Osteocyte (in vitro differentiated cells): ENCODE measurements around the gene ARSA. TPM values are rescaled to one million over a fixed set of nuclear protein-coding genes. Genes with fewer than 3 reads are reported as not detected.

Experiments
- DNase-seq: peaks from one replicate; pipeline ENCODE4 v3.0.0; 2021; ENCODE audit warnings: mixed read lengths; ENCODE audit not compliant: unreplicated experiment; ENCODE audit errors: extremely low spot score
- H3K27ac Mint-ChIP-seq: one replicate; pipeline ENCODE4 v1.8.0; 2021; ENCODE audit warnings: mild to moderate bottlenecking, mixed read lengths; ENCODE audit not compliant: unreplicated experiment
- H3K27me3 Mint-ChIP-seq: one replicate; pipeline ENCODE4 v1.8.0; 2021; ENCODE audit warnings: mixed read lengths; ENCODE audit not compliant: unreplicated experiment
- H3K36me3 Mint-ChIP-seq: one replicate; pipeline ENCODE4 v1.8.0; 2021; ENCODE audit warnings: mixed read lengths; ENCODE audit not compliant: unreplicated experiment
- H3K4me1 Mint-ChIP-seq: one replicate; pipeline ENCODE4 v1.8.0; 2021; ENCODE audit warnings: mixed read lengths; ENCODE audit not compliant: unreplicated experiment
- H3K4me3 Mint-ChIP-seq: one replicate; pipeline ENCODE4 v1.8.0; 2021; ENCODE audit warnings: mild to moderate bottlenecking, moderate library complexity, mixed read lengths; ENCODE audit not compliant: unreplicated experiment
- H3K9me3 Mint-ChIP-seq: one replicate; pipeline ENCODE4 v1.8.0; 2021; ENCODE audit warnings: mixed read lengths; ENCODE audit not compliant: unreplicated experiment
- total RNA-seq: library from RNA; stranded (reverse); gene quantifications from 2 replicates; pipeline ENCODE4 v1.2.1, GENCODE V29; 2021
- TF ChIP-seq, protein P1 (sequence below): fragments of 200-600 bp; sonication (generic); IDR thresholded peaks from 2 replicates; pipeline ENCODE4 v1.5.0; 2021; ENCODE audit warnings: antibody characterized with exemption, mild to moderate bottlenecking, moderate library complexity

ARSA gene
- total RNA-seq, 1 donor from 2014 or later = 43.5 TPM

DNA sequence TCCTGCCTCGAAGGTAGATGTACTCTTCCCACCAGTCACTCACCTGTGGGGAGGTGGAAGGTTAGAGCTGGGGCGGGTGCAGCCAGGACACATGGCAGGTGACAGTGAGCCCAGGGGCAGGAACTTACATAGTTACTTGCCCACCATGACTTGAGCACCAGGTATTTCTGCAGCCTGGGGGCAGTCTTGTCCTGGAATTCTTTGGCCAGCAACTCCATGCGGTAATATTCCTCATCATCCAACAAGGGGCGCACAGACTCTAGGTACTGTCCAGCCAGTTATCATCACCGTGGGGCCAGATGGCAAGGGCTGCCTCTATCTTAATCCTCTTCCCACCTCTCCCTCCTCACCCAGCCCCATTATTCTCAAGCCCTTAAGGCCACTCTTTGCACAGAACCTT lies 51.9 kb downstream of the ARSA start:
- H3K9me3 Mint-ChIP-seq = no peaks in the 10 kb centered on the region
- no peaks in the 10 kb centered on the region for H3K27me3 Mint-ChIP-seq
- peaks cover 8% of the 10 kb centered on the region for H3K4me1 Mint-ChIP-seq
- no peak overlapping the region for H3K27ac Mint-ChIP-seq
- DNase-seq = no peak
- TF ChIP-seq, protein P1, sequence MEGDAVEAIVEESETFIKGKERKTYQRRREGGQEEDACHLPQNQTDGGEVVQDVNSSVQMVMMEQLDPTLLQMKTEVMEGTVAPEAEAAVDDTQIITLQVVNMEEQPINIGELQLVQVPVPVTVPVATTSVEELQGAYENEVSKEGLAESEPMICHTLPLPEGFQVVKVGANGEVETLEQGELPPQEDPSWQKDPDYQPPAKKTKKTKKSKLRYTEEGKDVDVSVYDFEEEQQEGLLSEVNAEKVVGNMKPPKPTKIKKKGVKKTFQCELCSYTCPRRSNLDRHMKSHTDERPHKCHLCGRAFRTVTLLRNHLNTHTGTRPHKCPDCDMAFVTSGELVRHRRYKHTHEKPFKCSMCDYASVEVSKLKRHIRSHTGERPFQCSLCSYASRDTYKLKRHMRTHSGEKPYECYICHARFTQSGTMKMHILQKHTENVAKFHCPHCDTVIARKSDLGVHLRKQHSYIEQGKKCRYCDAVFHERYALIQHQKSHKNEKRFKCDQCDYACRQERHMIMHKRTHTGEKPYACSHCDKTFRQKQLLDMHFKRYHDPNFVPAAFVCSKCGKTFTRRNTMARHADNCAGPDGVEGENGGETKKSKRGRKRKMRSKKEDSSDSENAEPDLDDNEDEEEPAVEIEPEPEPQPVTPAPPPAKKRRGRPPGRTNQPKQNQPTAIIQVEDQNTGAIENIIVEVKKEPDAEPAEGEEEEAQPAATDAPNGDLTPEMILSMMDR = peak; percentile 15
- no peak overlapping the region for H3K4me3 Mint-ChIP-seq
- H3K36me3 Mint-ChIP-seq = peaks cover 6% of the 10 kb centered on the region

DNA sequence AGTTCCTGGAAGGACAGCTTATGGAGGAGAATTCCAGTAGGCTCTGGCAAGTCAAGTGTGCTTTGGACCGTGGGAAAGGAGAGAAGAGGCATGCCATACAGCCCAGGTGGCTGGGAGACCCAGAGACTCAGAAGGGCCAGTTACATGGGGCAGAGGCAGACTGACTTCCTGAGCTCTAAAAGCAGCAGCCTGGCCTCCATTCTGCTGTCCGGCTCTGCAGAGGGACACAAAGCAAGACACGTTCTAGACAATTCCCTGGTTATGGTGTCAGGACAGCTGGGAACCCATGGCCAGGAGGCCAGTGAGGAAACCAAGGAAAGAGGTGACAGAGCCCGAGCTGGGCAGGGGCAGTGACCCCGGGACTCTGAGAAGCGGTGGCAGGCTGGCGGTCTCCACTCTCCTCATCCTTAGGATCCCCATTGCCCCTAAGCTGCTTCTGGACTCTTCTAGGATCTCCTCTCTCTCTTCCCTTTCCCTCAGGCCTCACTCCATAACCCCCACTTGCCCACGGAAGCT lies 52.5 kb downstream of the ARSA start:
- no peak for DNase-seq
- TF ChIP-seq, protein P1 = no peak
- H3K4me1 Mint-ChIP-seq = peaks cover 6% of the 10 kb centered on the region
- peaks cover 6% of the 10 kb centered on the region for H3K36me3 Mint-ChIP-seq
- H3K27ac Mint-ChIP-seq = no peak overlapping the region
- no peaks in the 10 kb centered on the region for H3K9me3 Mint-ChIP-seq
- no peaks in the 10 kb centered on the region for H3K27me3 Mint-ChIP-seq
- H3K4me3 Mint-ChIP-seq = no peak overlapping the region

Other genes starting within 250 kb of the ARSA start
- 96.5 and 110 TPM in 2 replicates for gene SBF1, start 153.1 kb downstream of the ARSA start, total RNA-seq
- 20.6 and 21.1 TPM in 2 replicates for gene ADM2, start 146.6 kb downstream of the ARSA start, total RNA-seq
- gene MIOX, start 141.3 kb downstream of the ARSA start, total RNA-seq = 0.76 and 1.5 TPM in 2 replicates
- 107 and 108 TPM in 2 replicates for gene LMF2, start 120.5 kb downstream of the ARSA start, total RNA-seq
- 46.3 and 47.0 TPM in 2 replicates for gene NCAPH2, start 119.9 kb downstream of the ARSA start, total RNA-seq
- gene SCO2, start 102.6 kb downstream of the ARSA start, total RNA-seq = 2.8 TPM in 1 of 2 replicates, not detected in the other
- 9.0 and 10.8 TPM in 2 replicates for gene TYMP, start 98.1 kb downstream of the ARSA start, total RNA-seq
- 0.21 TPM in 1 of 2 replicates, not detected in the other for gene KLHDC7B, start 82.3 kb downstream of the ARSA start, total RNA-seq
- gene SYCE3, start 65.2 kb downstream of the ARSA start, total RNA-seq = not detected in 2 replicates
- 49.8 and 60.7 TPM in 2 replicates for gene CPT1B, start 49.7 kb downstream of the ARSA start, total RNA-seq
- 75.4 and 79.9 TPM in 2 replicates for gene CHKB, start 45.3 kb downstream of the ARSA start, total RNA-seq
- 2.8 and 3.6 TPM in 2 replicates for gene MAPK8IP2, start 27.4 kb downstream of the ARSA start, total RNA-seq
- 4.7 and 4.8 TPM in 2 replicates for gene SHANK3, start 44.7 kb upstream of the ARSA start, total RNA-seq
- not detected in 2 replicates for gene ACR, start 110.1 kb upstream of the ARSA start, total RNA-seq
- gene RABL2B, start 155.5 kb upstream of the ARSA start, total RNA-seq = 41.6 and 42.1 TPM in 2 replicates